HG02571 (cell line): ENCODE results near the gene NADSYN1.
"Not testable (repeated sequence)": the region's sequence is repeated elsewhere in the genome, so short reads cannot be mapped to it uniquely, and the experiment has no call there.

Source experiments
- ATAC-seq: cut with Tn5 transposase; IDR thresholded peaks from one replicate; pipeline ENCODE4 v1.9.1; 2021; ENCODE audit warnings: mild to moderate bottlenecking, moderate library complexity; ENCODE audit not compliant: unreplicated experiment

Gene NADSYN1

GRCh38 chr11:71518506-71519471 is 65.8 kb downstream of the NADSYN1 start:
- ATAC-seq = no peak

- no peak for ATAC-seq
These were observed 66.5 kb downstream of the NADSYN1 start for GRCh38 chr11:71519546-71519945.

GRCh38 chr11:71525188-71525937 is 72.4 kb downstream of the NADSYN1 start:
- ATAC-seq = no peak

GRCh38 chr11:71525938-71526495 is 73.0 kb downstream of the NADSYN1 start:
- no peak for ATAC-seq

- ATAC-seq = not testable (repeated sequence)
These were observed 74.0 kb downstream of the NADSYN1 start, which contains the start of gene KRTAP5-7 for GRCh38 chr11:71526796-71527575. Gene KRTAP5-7, plus strand, starts transcription at chr11:71527267. Its CDS starts 34 bp downstream, at chr11:71527301.

- no peak for ATAC-seq
These were observed 74.7 kb downstream of the NADSYN1 start for GRCh38 chr11:71527576-71528210.

GRCh38 chr11:71530602-71531001 is 77.6 kb downstream of the NADSYN1 start:
- ATAC-seq = no peak

GRCh38 chr11:71532036-71532610 is 79.1 kb downstream of the NADSYN1 start:
- no peak for ATAC-seq

GRCh38 chr11:71534711-71535608 is 82.0 kb downstream of the NADSYN1 start:
- not testable (repeated sequence) for ATAC-seq

GRCh38 chr11:71535825-71536224 is 82.8 kb downstream of the NADSYN1 start:
- ATAC-seq = no peak

GRCh38 chr11:71537537-71537936 is 84.5 kb downstream of the NADSYN1 start:
- ATAC-seq = no peak

GRCh38 chr11:71537977-71538665 is 85.1 kb downstream of the NADSYN1 start, which contains the start of gene KRTAP5-8:
Gene KRTAP5-8, plus strand, starts transcription at chr11:71538025. Its CDS starts 31 bp downstream, at chr11:71538056.
- not testable (repeated sequence) for ATAC-seq

GRCh38 chr11:71538666-71538990 is 85.6 kb downstream of the NADSYN1 start:
- ATAC-seq = no peak

- ATAC-seq = no peak
These were observed 86.0 kb downstream of the NADSYN1 start for GRCh38 chr11:71539017-71539416.

- not testable (repeated sequence) for ATAC-seq
These were observed 87.0 kb downstream of the NADSYN1 start for GRCh38 chr11:71539971-71540370.

- not testable (repeated sequence) for ATAC-seq
These were observed 87.7 kb downstream of the NADSYN1 start for GRCh38 chr11:71540521-71541304.

- ATAC-seq = no peak
These were observed 89.4 kb downstream of the NADSYN1 start for GRCh38 chr11:71542382-71542781.
